OCI-LY3 (cell line): ENCODE data around the gene IZUMO2.
"Not testable (repeated sequence)": the region's sequence is repeated elsewhere in the genome, so short reads cannot be mapped to it uniquely, and the experiment has no call there.

Experiments used
- EZH2phosphoT487 ChIP-seq: fragments of 200-600 bp; shearing (Covaris generic); IDR thresholded peaks from 2 replicates; pipeline ENCODE4 v1.6.1; 2018; ENCODE audit warnings: antibody characterized with exemption, mixed run types, low read depth
- TF ChIP-seq, protein P1 (sequence below): fragments of 200-600, 300-600 bp; sonication (generic); IDR thresholded peaks from 2 replicates; pipeline ENCODE4 v1.5.1; 2014; ENCODE audit warnings: antibody characterized with exemption, low read length, low read depth

DNA sequence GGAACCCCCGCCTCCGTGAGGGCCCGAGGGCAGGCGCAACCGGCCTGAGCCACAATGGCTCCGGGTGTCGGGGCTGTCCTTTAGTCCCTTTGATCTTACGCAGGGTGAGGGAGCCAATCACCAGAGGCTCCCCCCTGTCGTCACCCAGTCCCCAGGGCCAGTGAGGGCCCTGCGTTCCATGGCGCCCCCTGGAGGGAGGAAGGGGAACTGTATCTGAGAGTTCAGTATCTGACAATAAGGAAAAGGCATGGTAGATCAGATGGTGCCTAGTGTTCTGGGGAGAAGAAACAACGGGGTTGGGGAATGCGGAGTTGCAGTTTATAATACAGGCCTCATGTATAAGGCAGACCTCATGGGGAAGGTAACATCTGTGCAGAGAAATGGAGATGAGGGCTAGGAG, 59.1 kb downstream of the IZUMO2 start:
- TF ChIP-seq, protein P1, sequence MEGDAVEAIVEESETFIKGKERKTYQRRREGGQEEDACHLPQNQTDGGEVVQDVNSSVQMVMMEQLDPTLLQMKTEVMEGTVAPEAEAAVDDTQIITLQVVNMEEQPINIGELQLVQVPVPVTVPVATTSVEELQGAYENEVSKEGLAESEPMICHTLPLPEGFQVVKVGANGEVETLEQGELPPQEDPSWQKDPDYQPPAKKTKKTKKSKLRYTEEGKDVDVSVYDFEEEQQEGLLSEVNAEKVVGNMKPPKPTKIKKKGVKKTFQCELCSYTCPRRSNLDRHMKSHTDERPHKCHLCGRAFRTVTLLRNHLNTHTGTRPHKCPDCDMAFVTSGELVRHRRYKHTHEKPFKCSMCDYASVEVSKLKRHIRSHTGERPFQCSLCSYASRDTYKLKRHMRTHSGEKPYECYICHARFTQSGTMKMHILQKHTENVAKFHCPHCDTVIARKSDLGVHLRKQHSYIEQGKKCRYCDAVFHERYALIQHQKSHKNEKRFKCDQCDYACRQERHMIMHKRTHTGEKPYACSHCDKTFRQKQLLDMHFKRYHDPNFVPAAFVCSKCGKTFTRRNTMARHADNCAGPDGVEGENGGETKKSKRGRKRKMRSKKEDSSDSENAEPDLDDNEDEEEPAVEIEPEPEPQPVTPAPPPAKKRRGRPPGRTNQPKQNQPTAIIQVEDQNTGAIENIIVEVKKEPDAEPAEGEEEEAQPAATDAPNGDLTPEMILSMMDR: not testable (repeated sequence)
- TF ChIP-seq EZH2phosphoT487: not testable (repeated sequence)
